ENCODE measurements around the gene CPNE6. TPM values are rescaled to one million over a fixed set of nuclear protein-coding genes. Genes with fewer than 3 reads are reported as not detected.

CPNE6 gene
- total and polyA plus RNA-seq, 2 of the 8 experiments (the other 6 are each of a cell fraction or from before 2014, with no cell fraction given) = 0.05 TPM; not detected in 1

DNA sequence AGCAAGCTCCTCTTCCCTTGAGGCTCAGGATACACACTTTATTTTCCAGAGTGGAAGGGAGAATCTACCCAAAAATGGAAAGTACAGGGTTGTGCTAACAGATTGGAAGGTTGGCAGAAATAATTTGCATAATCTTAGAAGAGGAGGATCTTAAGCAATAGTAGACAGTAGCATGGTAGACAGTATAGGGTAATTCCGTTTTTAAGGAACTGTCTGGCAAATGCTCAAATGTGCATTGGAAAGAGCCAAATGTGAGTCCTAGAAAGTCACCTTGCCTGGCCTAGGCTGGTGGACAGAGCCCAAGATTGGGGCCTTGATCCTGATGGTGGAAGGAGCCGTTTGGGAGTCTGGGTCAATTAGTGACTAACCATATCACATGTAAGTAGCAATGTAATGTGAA is 32.7 kb upstream of the CPNE6 start:
- Histone ChIP-seq H4K20me1 (replicated peaks in 1 of 2; ENCODE audit: control insufficient read depth in 1 of 2, insufficient read depth in 2 of 2, low read length in 2 of 2) (no peaks in the 10 kb centered on the region), H3K4me3 (ENCODE audit: extremely low read depth in 1 of 4, insufficient read depth in 2 of 4, low read depth in 3 of 4, low read length in 4 of 4) (no peak overlapping the region), H3K4me1 (replicated peaks in 1 of 4; ENCODE audit: control insufficient read depth in 3 of 4, insufficient read depth in 4 of 4, low read length in 3 of 4) (no peaks in the 10 kb centered on the region; a peak in 1 of 7 replicates), H3K56ac (replicated peaks; ENCODE audit: insufficient read length, low read depth, low read length) (no peak overlapping the region), H2BK120ac (replicated peaks; ENCODE audit: low read depth, low read length) (no peak overlapping the region), H3K23me2 (ENCODE audit: low read depth, low read length) (no peaks in the 10 kb centered on the region; the same call in 1 of the 2 replicates), H3K4ac (replicated peaks; ENCODE audit: insufficient read length, low read depth, low read length) (no peak overlapping the region), H3K79me2 (ENCODE audit: control insufficient read depth in 1 of 2, insufficient read depth in 2 of 2, low read length in 2 of 2) (no peaks in the 10 kb centered on the region), H2AK5ac (ENCODE audit: low read depth, low read length) (no peak overlapping the region), H3K36me3 (ENCODE audit: control insufficient read depth in 2 of 4, insufficient read depth in 4 of 4, low read length in 3 of 4) (no peaks in the 10 kb centered on the region), H2BK15ac (ENCODE audit: low read length) (no peak overlapping the region), H2BK20ac (ENCODE audit: low read length) (no peak overlapping the region), H3K9ac (replicated peaks in 1 of 4; ENCODE audit: extremely low read depth in 1 of 4, low read depth in 3 of 4, low read length in 3 of 4) (no peak overlapping the region), H3K14ac (ENCODE audit: insufficient read length) (no peak overlapping the region), H4K8ac (ENCODE audit: extremely low read depth, insufficient read depth, low read length) (no peak overlapping the region), H2BK12ac (ENCODE audit: low read depth, low read length) (no peak overlapping the region), H3K18ac (ENCODE audit: extremely low read depth, low read length) (no peak overlapping the region), H4K91ac (replicated peaks; ENCODE audit: insufficient read length, low read length) (no peak overlapping the region), H3K4me2 (ENCODE audit: insufficient read depth in 1 of 2, low read depth in 2 of 2, low read length in 2 of 2) (no peak overlapping the region), H2AFZ (ENCODE audit: low read length) (no peak overlapping the region), H3K9me3 (ENCODE audit: insufficient read depth in 2 of 2, low read depth in 1 of 2, low read length in 1 of 2) (no peaks in the 10 kb centered on the region), H2BK5ac (ENCODE audit: low read depth, low read length) (no peak overlapping the region), H3K27ac (ENCODE audit: low read depth, low read length) (no peak overlapping the region), H3K23ac (ENCODE audit: insufficient read length) (no peak overlapping the region), H4K5ac (ENCODE audit: insufficient read length, low read depth, low read length) (no peak overlapping the region), H3K27me3 (replicated peaks in 1 of 4; ENCODE audit: control insufficient read depth in 3 of 4, extremely low read depth in 1 of 4, insufficient read depth in 3 of 4, low read length in 3 of 4) (no peaks in the 10 kb centered on the region), H3K79me1 (ENCODE audit: low read depth, low read length) (no peaks in the 10 kb centered on the region)
- ChIA-PET CTCF (ENCODE audit: partially characterized antibody) (interaction anchor here (0.6 to 7.1 kb wide), 8 partner anchors 10 to 227 kb away, joined by 3 to 33 read pairs (median 4); no protein-coding TSS in a partner anchor), POLR2A (ENCODE audit: partially characterized antibody) (interaction anchor here (1.3 kb wide), 1 partner anchor 12 kb away, joined by 3 read pairs; the partner anchor contains the start of gene CARMIL3)
- DNase-seq (ENCODE audit: low read depth in 1 of 2, low spot score in 2 of 2) = no peak
- FAIRE-seq = no peak
- WGBS, 2 experiments (ENCODE audit: extremely low coverage in 1 of 2, insufficient coverage in 1 of 2, insufficient read length in 1 of 2, insufficient replicate concordance in 2 of 2, low coverage in 1 of 2, low lambda C conversion rate in 2 of 2, missing lambda C conversion rate in 1 of 2) = 78% methylated on average over 2 of the region's 2 CpGs; no CpG with 5 or more reads in 1 of the 2 experiments
- no peak for TF ChIP-seq KDM5A (IDR thresholded peaks at IDR 0.05; ENCODE audit: low read length)
- TF ChIP-seq BRCA1 (IDR thresholded peaks at IDR 0.05; ENCODE audit: low read depth, low read length) = no peak
- TF ChIP-seq RXRA (IDR thresholded peaks at IDR 0.05; ENCODE audit: insufficient read depth, low read depth, low read length) = no peak
- no peak for TF ChIP-seq SUZ12 (IDR thresholded peaks at IDR 0.05; ENCODE audit: low read length)
- TF ChIP-seq SP4 (IDR thresholded peaks at IDR 0.05; ENCODE audit: low read length) = no peak
- TF ChIP-seq RFX5 (IDR thresholded peaks at IDR 0.05; ENCODE audit: borderline replicate concordance, low read depth, low read length) = no peak
- no peak for TF ChIP-seq RNF2 (IDR thresholded peaks at IDR 0.05; ENCODE audit: borderline replicate concordance, low read depth, low read length, missing control alignments, poor library complexity, severe bottlenecking)
- TF ChIP-seq CHD2 (IDR thresholded peaks at IDR 0.05; ENCODE audit: low read length) = no peak
- no peak for TF ChIP-seq EP300 (IDR thresholded peaks at IDR 0.05; ENCODE audit: borderline replicate concordance in 1 of 2, low read depth in 2 of 2, low read length in 2 of 2)
- TF ChIP-seq CEBPB (IDR thresholded peaks at IDR 0.05; ENCODE audit: low read depth, low read length) = no peak
- no peak for TF ChIP-seq GTF2F1 (IDR thresholded peaks at IDR 0.05; ENCODE audit: borderline replicate concordance, low read depth, low read length)
- TF ChIP-seq CBX5 (IDR thresholded peaks at IDR 0.05; ENCODE audit: low read depth, low read length) = no peak
- TF ChIP-seq NRF1 (IDR thresholded peaks at IDR 0.05; ENCODE audit: low read depth, low read length) = no peak

All from H1 (cell line).